Measurements from ENCODE around the gene DENND4C. TPM values are rescaled to one million over a fixed set of nuclear protein-coding genes. Genes with fewer than 3 reads are reported as not detected.
"Not testable (repeated sequence)": the region's sequence is repeated elsewhere in the genome, so short reads cannot be mapped to it uniquely, and the experiment has no call there.

DENND4C gene
- total RNA-seq, 2 donors from 2014 or later: 52.7 to 58.0 TPM

- no peaks in the 10 kb centered on the region for H3K4me1 ChIP-seq
- no peaks in the 10 kb centered on the region for H3K9me3 ChIP-seq
- no peak for TF ChIP-seq POLR2A (IDR thresholded peaks at IDR 0.05)
- no peak for TF ChIP-seq CTCF (IDR thresholded peaks at IDR 0.05)
- no peak overlapping the region for H3K4me3 ChIP-seq
- no peaks in the 10 kb centered on the region for H3K36me3 ChIP-seq (replicated peaks in 1 of 2; ENCODE audit: insufficient read depth in 1 of 2, low read depth in 2 of 2)
- intact Hi-C loops (cut with DNase I): no loop called here
- DNase-seq: no peak
- 77 to 83% methylated on average over 2 of the region's 2 CpGs for WGBS, 2 donors
- ATAC-seq: no peak
- no peak overlapping the region for H3K27ac ChIP-seq
- H3K27me3 ChIP-seq: no peaks in the 10 kb centered on the region
These were observed 156.8 kb downstream of the DENND4C start for GRCh38 chr9:19387317-19387716.

GRCh38 chr9:19389539-19389938 is 159.0 kb downstream of the DENND4C start:
- intact Hi-C loops (cut with DNase I); H3K36me3 ChIP-seq (replicated peaks in 1 of 2; ENCODE audit: insufficient read depth in 1 of 2, low read depth in 2 of 2); ATAC-seq; H3K27me3 ChIP-seq; DNase-seq; H3K4me1 ChIP-seq; H3K27ac ChIP-seq; H3K9me3 ChIP-seq; H3K4me3 ChIP-seq: not testable (repeated sequence)
- 89 to 98% methylated on average over 4 of the region's 4 CpGs for WGBS, 2 donors

GRCh38 chr9:19397845-19398244 is 167.4 kb downstream of the DENND4C start:
- H3K27me3 ChIP-seq: no peaks in the 10 kb centered on the region
- H3K36me3 ChIP-seq (replicated peaks in 1 of 2; ENCODE audit: insufficient read depth in 1 of 2, low read depth in 2 of 2): no peaks in the 10 kb centered on the region
- H3K27ac ChIP-seq: no peak overlapping the region
- intact Hi-C loops (cut with DNase I): no loop called here
- no peaks in the 10 kb centered on the region for H3K4me1 ChIP-seq
- no peak overlapping the region for H3K4me3 ChIP-seq
- TF ChIP-seq POLR2A (IDR thresholded peaks at IDR 0.05): no peak
- no peak for TF ChIP-seq CTCF (IDR thresholded peaks at IDR 0.05)
- 22 to 71% methylated on average over 1 of the region's 1 CpG for WGBS, 2 donors
- DNase-seq (no peak), ATAC-seq (peak; percentile 30)
- H3K9me3 ChIP-seq: no peaks in the 10 kb centered on the region

GRCh38 chr9:19403231-19403630 is 172.7 kb downstream of the DENND4C start:
- Histone ChIP-seq H3K4me1 (peaks cover 35% of the 10 kb centered on the region), H3K27ac (peak overlapping the region in 1 of 4 donors; percentile 80)
- ATAC-seq; H3K36me3 ChIP-seq (replicated peaks in 1 of 2; ENCODE audit: insufficient read depth in 1 of 2, low read depth in 2 of 2); DNase-seq; intact Hi-C loops (cut with DNase I); H3K9me3 ChIP-seq; H3K4me3 ChIP-seq; H3K27me3 ChIP-seq: not testable (repeated sequence)
- WGBS, 2 donors: 71 to 74% methylated on average over 4 of the region's 4 CpGs

- intact Hi-C loops (cut with DNase I): no loop called here
- Histone ChIP-seq H3K27ac (peak overlapping the region; percentile 64 to 80 (median 76)), H3K9me3 (no peaks in the 10 kb centered on the region), H3K36me3 (replicated peaks in 1 of 2; ENCODE audit: insufficient read depth in 1 of 2, low read depth in 2 of 2) (no peaks in the 10 kb centered on the region), H3K4me1 (peaks cover 40% of the 10 kb centered on the region), H3K27me3 (no peaks in the 10 kb centered on the region), H3K4me3 (no peak overlapping the region)
- TF ChIP-seq CTCF (IDR thresholded peaks at IDR 0.05): no peak
- TF ChIP-seq POLR2A (IDR thresholded peaks at IDR 0.05): no peak
- peak; percentile 50 for ATAC-seq
- 41 to 54% methylated on average over 4 of the region's 4 CpGs for WGBS, 2 donors
- peak; percentile 19 to 56 (median 46) for DNase-seq
These were observed 174.0 kb downstream of the DENND4C start for GRCh38 chr9:19404283-19405075.

GRCh38 chr9:19405771-19406170 is 175.3 kb downstream of the DENND4C start:
- Histone ChIP-seq H3K4me1 (peaks cover 53% of the 10 kb centered on the region), H3K27me3 (no peaks in the 10 kb centered on the region), H3K36me3 (replicated peaks in 1 of 2; ENCODE audit: insufficient read depth in 1 of 2, low read depth in 2 of 2) (no peaks in the 10 kb centered on the region), H3K9me3 (no peaks in the 10 kb centered on the region), H3K27ac (peak overlapping the region in 3 of 4 donors; percentile 63 to 80 (median 74)), H3K4me3 (no peak overlapping the region)
- intact Hi-C loops (cut with DNase I): no loop called here
- WGBS, 2 donors: 83 to 95% methylated on average over 1 of the region's 1 CpG
- ATAC-seq: no peak
- TF ChIP-seq CTCF (IDR thresholded peaks at IDR 0.05): no peak
- TF ChIP-seq POLR2A (IDR thresholded peaks at IDR 0.05): no peak
- DNase-seq: no peak

Measured in body of pancreas (tissue), 4 donors.